ENCODE results near the gene KIZ. TPM values are rescaled to one million over a fixed set of nuclear protein-coding genes. Genes with fewer than 3 reads are reported as not detected.

The KIZ gene
- total and polyA plus RNA-seq, 2 donors from 2014 or later: 17.3 to 21.8 TPM

GRCh38 chr20:21230220-21230619, 104.3 kb downstream of the KIZ start:
- intact Hi-C loops (cut with DNase I): no loop called here
- peaks cover 0 to 13% (median 7%) of the 10 kb centered on the region in 3 donors for H3K36me3 ChIP-seq (ENCODE audit: control insufficient read depth in 2 of 3, insufficient read depth in 3 of 3, low read length in 3 of 3)

GRCh38 chr20:21230686-21231085, 104.8 kb downstream of the KIZ start:
- Histone ChIP-seq H3K36me3 (ENCODE audit: control insufficient read depth in 2 of 3, insufficient read depth in 3 of 3, low read length in 3 of 3) (peaks cover 0 to 13% (median 7%) of the 10 kb centered on the region in 3 donors), H3K4me3 (ENCODE audit: low read length in 3 of 3) (no peak overlapping the region), H3K9ac (ENCODE audit: low read length in 3 of 3) (no peak overlapping the region), H3K4me1 (ENCODE audit: control insufficient read depth in 2 of 3, insufficient read depth in 2 of 3, low read depth in 1 of 3, low read length in 3 of 3) (no peaks in the 10 kb centered on the region), H3K27ac (ENCODE audit: low read depth in 2 of 2, low read length in 2 of 2) (no peak overlapping the region), H3K27me3 (ENCODE audit: control insufficient read depth, insufficient read depth, low read length) (no peaks in the 10 kb centered on the region), H3K9me3 (ENCODE audit: control insufficient read depth in 2 of 3, insufficient read depth in 1 of 3, low read length in 3 of 3) (no peaks in the 10 kb centered on the region)
- FAIRE-seq (no peak), DNase-seq (no peak)
- intact Hi-C loops (cut with DNase I): no loop called here
- TF ChIP-seq CTCF (IDR thresholded peaks at IDR 0.05; ENCODE audit: borderline replicate concordance, extremely low read depth, insufficient read depth): no peak

More at GRCh38 chr20:21230220-21230619, 104.3 kb downstream of the KIZ start:
- Histone ChIP-seq H3K27ac (ENCODE audit: low read depth in 2 of 2, low read length in 2 of 2) (no peak overlapping the region), H3K4me3 (ENCODE audit: low read length in 3 of 3) (no peak overlapping the region), H3K9me3 (ENCODE audit: control insufficient read depth in 2 of 3, insufficient read depth in 1 of 3, low read length in 3 of 3) (no peaks in the 10 kb centered on the region), H3K9ac (ENCODE audit: low read length in 3 of 3) (no peak overlapping the region), H3K4me1 (ENCODE audit: control insufficient read depth in 2 of 3, insufficient read depth in 2 of 3, low read depth in 1 of 3, low read length in 3 of 3) (no peaks in the 10 kb centered on the region), H3K27me3 (ENCODE audit: control insufficient read depth, insufficient read depth, low read length) (no peaks in the 10 kb centered on the region)
- no peak for TF ChIP-seq CTCF (IDR thresholded peaks at IDR 0.05; ENCODE audit: borderline replicate concordance, extremely low read depth, insufficient read depth)
- FAIRE-seq (no peak), DNase-seq (no peak)

- no peaks in the 10 kb centered on the region for H3K27me3 ChIP-seq (ENCODE audit: control insufficient read depth, insufficient read depth, low read length)
- no peaks in the 10 kb centered on the region for H3K4me1 ChIP-seq (ENCODE audit: control insufficient read depth in 2 of 3, insufficient read depth in 2 of 3, low read depth in 1 of 3, low read length in 3 of 3)
- peaks cover 0 to 13% (median 0%) of the 10 kb centered on the region in 3 donors for H3K36me3 ChIP-seq (ENCODE audit: control insufficient read depth in 2 of 3, insufficient read depth in 3 of 3, low read length in 3 of 3)
- DNase-seq: no peak
- intact Hi-C loops (cut with DNase I): no loop called here
- no peak overlapping the region for H3K27ac ChIP-seq (ENCODE audit: low read depth in 2 of 2, low read length in 2 of 2)
- H3K9me3 ChIP-seq (ENCODE audit: control insufficient read depth in 2 of 3, insufficient read depth in 1 of 3, low read length in 3 of 3): no peaks in the 10 kb centered on the region
- no peak overlapping the region for H3K9ac ChIP-seq (ENCODE audit: low read length in 3 of 3)
- TF ChIP-seq CTCF (IDR thresholded peaks at IDR 0.05; ENCODE audit: borderline replicate concordance, extremely low read depth, insufficient read depth): no peak
- no peak for FAIRE-seq
- H3K4me3 ChIP-seq (ENCODE audit: low read length in 3 of 3): no peak overlapping the region
Measured at GRCh38 chr20:21232546-21233280, 106.8 kb downstream of the KIZ start.
